ENCODE results near the gene SIVA1.

Gene SIVA1

DNA sequence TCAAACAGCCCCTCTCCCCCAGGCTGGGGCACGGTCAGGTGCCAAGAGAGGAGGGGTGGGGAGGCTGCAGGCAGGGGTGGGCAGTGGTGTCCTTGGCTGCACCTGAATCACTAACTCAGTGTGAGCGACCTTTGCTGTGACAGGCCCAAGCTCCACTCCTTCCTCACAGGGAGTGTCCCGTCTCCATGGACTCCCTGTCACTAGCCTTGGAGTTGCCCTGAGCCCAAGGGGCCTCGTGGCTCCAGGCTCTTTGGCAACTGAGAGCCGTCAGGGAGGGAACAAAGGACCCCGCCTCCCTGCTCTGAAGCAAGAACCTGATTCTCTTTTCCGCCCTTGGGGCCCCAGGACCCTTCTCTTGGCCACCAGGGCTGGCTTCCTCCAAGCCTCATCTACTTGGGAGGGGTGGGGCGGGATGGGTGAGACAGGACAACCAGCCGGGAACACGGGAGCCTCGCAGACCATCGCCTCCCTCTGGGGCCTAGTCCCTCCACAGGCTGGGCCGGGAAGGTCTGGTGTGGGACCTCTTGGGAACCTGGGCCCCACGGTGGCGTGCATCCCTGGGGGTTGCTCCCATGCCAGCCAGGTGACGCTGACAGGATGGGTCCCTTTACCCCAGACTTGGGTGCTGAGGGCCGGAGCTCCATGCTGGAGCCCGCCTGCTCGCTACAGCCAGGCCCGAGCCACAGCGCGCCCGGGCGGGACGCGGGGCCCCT lies 29.9 kb upstream of the SIVA1 start:
- H2AFZ ChIP-seq: peak overlapping the region; percentile 91
- H3K9ac ChIP-seq: no peak overlapping the region
- H3K4me3 ChIP-seq (ENCODE audit: low read depth, low read length): peak overlapping the region; percentile 70
- peaks cover 5% of the 10 kb centered on the region for H3K4me1 ChIP-seq
- no peaks in the 10 kb centered on the region for H3K36me3 ChIP-seq (ENCODE audit: control insufficient read depth, insufficient read depth, low read length)
- H3K27me3 ChIP-seq (ENCODE audit: control insufficient read depth, insufficient read depth, low read length): no peaks in the 10 kb centered on the region
- peak overlapping the region; percentile 89 for H3K4me2 ChIP-seq (ENCODE audit: low read length)
- TF ChIP-seq CTCF (IDR thresholded peaks at IDR 0.05): no peak
- H3K27ac ChIP-seq: no peak overlapping the region
- H3K79me2 ChIP-seq: no peaks in the 10 kb centered on the region
- H3K9me3 ChIP-seq (ENCODE audit: control insufficient read depth, low read length): no peaks in the 10 kb centered on the region

DNA sequence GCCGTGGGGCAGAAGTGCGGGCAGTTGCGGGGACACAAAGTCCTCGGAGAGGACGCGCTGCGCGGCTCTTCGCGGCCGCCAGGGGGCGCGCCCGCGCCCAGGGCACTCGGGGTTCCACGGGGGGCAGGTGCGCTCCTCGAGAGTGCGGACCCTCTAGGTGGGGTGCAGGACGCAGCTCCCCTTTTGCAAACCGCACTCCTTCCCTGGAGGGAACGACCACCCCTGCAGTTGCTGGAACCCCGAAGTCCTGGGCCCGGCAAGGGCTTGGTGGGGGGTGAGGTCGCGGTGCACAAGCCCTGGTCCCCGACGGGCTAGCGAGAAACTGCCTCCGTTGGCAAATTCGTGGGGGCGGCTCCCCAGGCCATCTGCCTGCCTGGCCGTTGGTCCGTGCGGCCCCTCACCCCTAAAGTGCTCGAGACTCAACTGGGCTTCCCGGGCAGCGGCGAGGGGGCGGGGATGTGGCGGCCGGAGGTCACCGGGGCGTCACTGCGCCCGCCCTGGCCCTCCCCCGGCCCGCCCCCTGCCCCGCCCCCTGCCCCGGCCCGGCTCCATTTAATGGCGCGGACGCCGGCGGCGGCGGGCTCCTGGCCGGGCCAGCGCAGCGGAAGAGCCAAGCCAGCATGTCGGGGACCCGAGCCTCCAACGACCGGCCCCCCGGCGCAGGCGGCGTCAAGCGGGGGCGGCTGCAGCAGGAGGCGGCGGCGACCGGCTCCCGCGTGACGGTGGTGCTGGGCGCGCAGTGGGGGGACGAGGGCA lies 29.1 kb upstream of the SIVA1 start, which contains the start of gene ADSS1:
ADSS1 (plus strand) TSS at position 579 of the 756 bp plus-strand sequence; CDS start at position 621, 42 bp downstream.
- peak; percentile 93 for TF ChIP-seq CTCF (IDR thresholded peaks at IDR 0.05)
- peak within 1 kb of the TSS; percentile 91 for H2AFZ ChIP-seq
- no peak within 1 kb of the TSS for H3K9ac ChIP-seq
- no peaks in the 10 kb centered on the region for H3K9me3 ChIP-seq (ENCODE audit: control insufficient read depth, low read length)
- H3K27ac ChIP-seq: peak within 1 kb of the TSS; percentile 30
- no peaks in the 10 kb centered on the region for H3K36me3 ChIP-seq (ENCODE audit: control insufficient read depth, insufficient read depth, low read length)
- H3K4me2 ChIP-seq (ENCODE audit: low read length): peak within 1 kb of the TSS; percentile 89
- no peaks in the 10 kb centered on the region for H3K27me3 ChIP-seq (ENCODE audit: control insufficient read depth, insufficient read depth, low read length)
- no peaks in the 10 kb centered on the region for H3K79me2 ChIP-seq
- peaks cover 5% of the 10 kb centered on the region for H3K4me1 ChIP-seq
- H3K4me3 ChIP-seq (ENCODE audit: low read depth, low read length): peak within 1 kb of the TSS; percentile 70

- Histone ChIP-seq H3K4me2 (ENCODE audit: low read length) (peak overlapping the region; percentile 89), H3K9me3 (ENCODE audit: control insufficient read depth, low read length) (no peaks in the 10 kb centered on the region), H3K27me3 (ENCODE audit: control insufficient read depth, insufficient read depth, low read length) (no peaks in the 10 kb centered on the region), H3K4me3 (ENCODE audit: low read depth, low read length) (peak overlapping the region; percentile 70), H2AFZ (peak overlapping the region; percentile 91), H3K27ac (peak overlapping the region; percentile 30), H3K9ac (no peak overlapping the region), H3K36me3 (ENCODE audit: control insufficient read depth, insufficient read depth, low read length) (no peaks in the 10 kb centered on the region), H3K79me2 (no peaks in the 10 kb centered on the region), H3K4me1 (peaks cover 5% of the 10 kb centered on the region)
- no peak for TF ChIP-seq CTCF (IDR thresholded peaks at IDR 0.05)
Measured at GRCh38 chr14:104724407-104724980, 28.5 kb upstream of the SIVA1 start.

DNA sequence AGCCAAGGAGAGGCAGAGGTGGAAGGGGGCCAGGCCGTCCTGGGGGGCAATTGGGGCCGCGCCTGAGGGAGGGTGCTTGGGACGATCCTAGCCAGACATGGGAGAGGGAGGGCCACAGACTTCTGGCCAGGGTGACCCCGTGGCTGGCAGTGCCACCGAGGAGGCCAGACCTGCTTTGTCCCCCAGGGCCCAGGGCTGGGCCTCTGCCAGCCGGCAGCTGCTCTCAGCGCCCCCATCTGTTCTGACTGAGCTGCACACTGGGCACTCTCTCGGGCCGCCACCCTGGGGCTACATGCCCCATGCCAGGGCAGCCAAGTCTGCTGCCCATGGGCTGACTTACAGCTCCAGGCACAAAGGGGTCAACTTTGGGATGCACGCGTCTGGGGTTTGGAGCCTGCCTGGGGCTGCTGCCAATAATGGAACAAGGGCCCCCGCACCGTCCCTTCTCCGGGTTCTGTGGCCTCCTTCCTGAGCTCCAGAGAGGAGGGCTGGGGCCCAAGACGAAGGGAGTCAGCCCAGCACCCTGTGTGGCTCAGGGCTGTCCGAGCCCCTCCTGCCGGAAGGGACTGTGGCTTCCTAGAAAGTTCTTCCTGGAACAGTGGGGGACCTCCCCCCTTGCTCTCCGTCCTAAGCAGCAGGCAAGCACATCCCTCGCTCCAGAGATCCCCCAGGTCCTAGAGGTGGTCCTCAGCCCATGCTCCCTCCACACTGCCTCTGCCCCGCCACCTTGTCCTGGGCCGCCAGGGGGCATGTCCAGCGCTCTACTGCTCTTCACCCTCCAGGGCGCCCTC lies 27.8 kb upstream of the SIVA1 start:
- peak overlapping the region; percentile 91 for H2AFZ ChIP-seq
- TF ChIP-seq CTCF (IDR thresholded peaks at IDR 0.05): peak; percentile 13

More for the DNA sequence above, 27.8 kb upstream of the SIVA1 start:
- Histone ChIP-seq H3K27me3 (ENCODE audit: control insufficient read depth, insufficient read depth, low read length) (no peaks in the 10 kb centered on the region), H3K9me3 (ENCODE audit: control insufficient read depth, low read length) (no peaks in the 10 kb centered on the region), H3K4me2 (ENCODE audit: low read length) (peak overlapping the region; percentile 89), H3K36me3 (ENCODE audit: control insufficient read depth, insufficient read depth, low read length) (no peaks in the 10 kb centered on the region), H3K9ac (no peak overlapping the region), H3K79me2 (no peaks in the 10 kb centered on the region), H3K4me3 (ENCODE audit: low read depth, low read length) (no peak overlapping the region), H3K27ac (peak overlapping the region; percentile 30), H3K4me1 (peaks cover 5% of the 10 kb centered on the region)
